MCF 10A (cell line): ENCODE results near the gene VAV1. TPM values are rescaled to one million over a fixed set of nuclear protein-coding genes. Genes with fewer than 3 reads are reported as not detected.
A peak's percentile ranks its signal among the peaks of the same experiment; 100 is the strongest.

Source experiments
- BruUV-seq: library from RNA; stranded (reverse); fragments of 400-500 nt; replicated peaks from 2 replicates; lab custom pipeline; 2021; lab: Mats Ljungman, UMichigan
- CTCF ChIA-PET: fragments of 300-600 bp; sonication (Branson Sonifier 250); formaldehyde crosslinking; extraction: SDS; loops from one replicate; lab custom pipeline; 2021; ENCODE audit warnings: antibody characterized with exemption, inconsistent platforms; lab: Yijun Ruan, JAX
- POLR2A ChIA-PET: fragments of 300-600, 350-650 bp; sonication (Branson Sonifier 250); formaldehyde crosslinking; extraction: SDS; loops from one replicate; lab custom pipeline; 2020; ENCODE audit warnings: antibody characterized with exemption, inconsistent platforms; lab: Yijun Ruan, JAX
- DNase-seq: peaks from one replicate; pipeline ENCODE4 v3.0.0-alpha.2; 2018; ENCODE audit not compliant: unreplicated experiment
- H3K27ac Mint-ChIP-seq: one replicate; pipeline ENCODE4 v1.8.0; 2022; ENCODE audit warnings: mild to moderate bottlenecking, low read depth, mixed read lengths; ENCODE audit not compliant: unreplicated experiment
- H3K27me3 Mint-ChIP-seq: one replicate; pipeline ENCODE4 v1.8.0; 2022; ENCODE audit warnings: mixed read lengths; ENCODE audit not compliant: insufficient read depth, unreplicated experiment
- H3K36me3 Mint-ChIP-seq: one replicate; pipeline ENCODE4 v1.8.0; 2022; ENCODE audit warnings: mild to moderate bottlenecking, moderate library complexity, mixed read lengths; ENCODE audit not compliant: insufficient read depth, unreplicated experiment
- H3K4me1 Mint-ChIP-seq: one replicate; pipeline ENCODE4 v1.8.0; 2022; ENCODE audit warnings: mixed read lengths; ENCODE audit not compliant: insufficient read depth, unreplicated experiment
- H3K4me3 Mint-ChIP-seq: one replicate; pipeline ENCODE4 v1.8.0; 2022; ENCODE audit warnings: mild to moderate bottlenecking, moderate library complexity, mixed read lengths; ENCODE audit not compliant: unreplicated experiment
- H3K9me3 Mint-ChIP-seq: one replicate; pipeline ENCODE4 v1.8.0; 2022; ENCODE audit warnings: mixed read lengths; ENCODE audit not compliant: unreplicated experiment
- intact Hi-C: fragments of 100-400 bp; cut with micrococcal nuclease; formaldehyde crosslinking; loops from 2 replicates; pipeline ENCODE4 v1.14.1; 2022
- total RNA-seq: library from RNA; stranded (reverse); gene quantifications from 2 replicates; pipeline ENCODE4 v1.2.3, GENCODE V29; 2022
- TF ChIP-seq, protein P1 (sequence below): fragments of 200-600 bp; IDR thresholded peaks from one replicate; pipeline ENCODE4 v1.8.0; 2022; ENCODE audit warnings: antibody characterized with exemption, mild to moderate bottlenecking; ENCODE audit not compliant: unreplicated experiment

The VAV1 gene
- total RNA-seq, 1 experiment from 2014 or later, result not detected

GRCh38 chr19:6752256-6753177 is 20.0 kb upstream of the VAV1 start:
- POLR2A ChIA-PET, result interaction anchor here (0.8 kb wide), 1 partner anchor 107 kb away, joined by 3 read pairs; no protein-coding TSS in a partner anchor

GRCh38 chr19:6753178-6754031 is 19.1 kb upstream of the VAV1 start:
- DNase-seq, result peak; percentile 55
- no TSS peak for BruUV-seq
- Mint-ChIP-seq H3K4me3 (no peak overlapping the region), H3K27me3 (no peaks in the 10 kb centered on the region), H3K4me1 (no peaks in the 10 kb centered on the region), H3K36me3 (peaks cover 79% of the 10 kb centered on the region), H3K27ac (no peak overlapping the region), H3K9me3 (no peaks in the 10 kb centered on the region)
- ChIA-PET POLR2A (interaction anchor here (0.8 kb wide), 1 partner anchor 106 kb away, joined by 3 read pairs; no protein-coding TSS in a partner anchor), CTCF (no interaction called here)
- intact Hi-C loops, result no loop called here
- TF ChIP-seq, protein P1, sequence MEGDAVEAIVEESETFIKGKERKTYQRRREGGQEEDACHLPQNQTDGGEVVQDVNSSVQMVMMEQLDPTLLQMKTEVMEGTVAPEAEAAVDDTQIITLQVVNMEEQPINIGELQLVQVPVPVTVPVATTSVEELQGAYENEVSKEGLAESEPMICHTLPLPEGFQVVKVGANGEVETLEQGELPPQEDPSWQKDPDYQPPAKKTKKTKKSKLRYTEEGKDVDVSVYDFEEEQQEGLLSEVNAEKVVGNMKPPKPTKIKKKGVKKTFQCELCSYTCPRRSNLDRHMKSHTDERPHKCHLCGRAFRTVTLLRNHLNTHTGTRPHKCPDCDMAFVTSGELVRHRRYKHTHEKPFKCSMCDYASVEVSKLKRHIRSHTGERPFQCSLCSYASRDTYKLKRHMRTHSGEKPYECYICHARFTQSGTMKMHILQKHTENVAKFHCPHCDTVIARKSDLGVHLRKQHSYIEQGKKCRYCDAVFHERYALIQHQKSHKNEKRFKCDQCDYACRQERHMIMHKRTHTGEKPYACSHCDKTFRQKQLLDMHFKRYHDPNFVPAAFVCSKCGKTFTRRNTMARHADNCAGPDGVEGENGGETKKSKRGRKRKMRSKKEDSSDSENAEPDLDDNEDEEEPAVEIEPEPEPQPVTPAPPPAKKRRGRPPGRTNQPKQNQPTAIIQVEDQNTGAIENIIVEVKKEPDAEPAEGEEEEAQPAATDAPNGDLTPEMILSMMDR, result no peak

More at GRCh38 chr19:6752256-6753177, 20.0 kb upstream of the VAV1 start:
- Mint-ChIP-seq H3K36me3 (peaks cover 79% of the 10 kb centered on the region), H3K4me1 (no peaks in the 10 kb centered on the region), H3K27ac (no peak overlapping the region), H3K27me3 (no peaks in the 10 kb centered on the region), H3K4me3 (no peak overlapping the region), H3K9me3 (no peaks in the 10 kb centered on the region)
- BruUV-seq, result no TSS peak
- intact Hi-C loops, result no loop called here
- CTCF ChIA-PET, result no interaction called here
- TF ChIP-seq, protein P1, result no peak
- DNase-seq, result no peak

DNA sequence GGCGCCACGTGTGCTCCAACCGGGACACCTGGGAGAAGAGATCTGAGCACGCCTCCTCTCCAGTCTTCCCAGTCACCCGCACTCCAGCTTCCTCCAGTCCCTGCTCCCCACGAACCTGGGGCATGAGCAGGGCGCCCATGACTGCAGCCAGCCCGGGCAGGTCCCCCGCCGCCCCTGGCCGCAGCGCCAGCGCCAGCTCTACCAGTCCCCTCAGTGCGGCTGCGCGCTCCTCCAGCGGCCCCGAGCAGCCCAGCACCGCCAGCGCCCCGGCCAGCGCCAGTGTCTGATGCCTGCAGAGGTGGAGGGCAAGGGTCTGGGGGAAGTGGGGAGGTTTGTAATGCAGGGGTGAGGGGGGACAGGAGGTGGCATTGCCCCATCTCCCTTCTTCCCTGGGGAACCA is 18.4 kb upstream of the VAV1 start:
- ChIA-PET POLR2A (interaction anchor here (0.7 to 1.1 kb wide), 3 partner anchors 11 to 434 kb away, joined by 3 read pairs; no protein-coding TSS in a partner anchor), CTCF (interaction anchor here (0.7 to 0.9 kb wide), 3 partner anchors 9 to 268 kb away, joined by 3 to 4 read pairs (median 3); no protein-coding TSS in a partner anchor)
- Mint-ChIP-seq H3K4me3 (no peak overlapping the region), H3K27me3 (no peaks in the 10 kb centered on the region), H3K36me3 (peaks cover 76% of the 10 kb centered on the region), H3K27ac (no peak overlapping the region), H3K4me1 (no peaks in the 10 kb centered on the region), H3K9me3 (no peaks in the 10 kb centered on the region)
- intact Hi-C loops, result no loop called here
- TF ChIP-seq, protein P1, result no peak
- DNase-seq, result no peak
- BruUV-seq, result no TSS peak
